BJ (cell line): ENCODE measurements around the gene UBE2C. TPM values are rescaled to one million over a fixed set of nuclear protein-coding genes. Genes with fewer than 3 reads are reported as not detected.
"Not testable (repeated sequence)": the region's sequence is repeated elsewhere in the genome, so short reads cannot be mapped to it uniquely, and the experiment has no call there.

Experiments
- CTCF ChIA-PET: fragments of 350-600 bp; formaldehyde crosslinking; extraction: SDS; loops from one replicate; lab custom pipeline; 2021; ENCODE audit warnings: antibody characterized with exemption, inconsistent platforms; lab: Yijun Ruan, JAX
- POLR2A ChIA-PET: fragments of 300-600 bp; sonication (Branson Sonifier 250); formaldehyde crosslinking; extraction: SDS; loops from one replicate; lab custom pipeline; 2021; ENCODE audit warnings: antibody characterized with exemption; lab: Charles Lee
- DNase-seq: peaks from one replicate; pipeline ENCODE4 v3.0.0-alpha.2; 2011; ENCODE audit warnings: low read depth
- H3K27me3 ChIP-seq: 2 replicates; pipeline ENCODE4 v1.6.0; 2011; ENCODE audit warnings: low read length; ENCODE audit not compliant: control insufficient read depth, insufficient read depth
- H3K36me3 ChIP-seq: 2 replicates; pipeline ENCODE4 v1.5.1; 2011; ENCODE audit warnings: low read length; ENCODE audit not compliant: control insufficient read depth, insufficient read depth
- H3K4me3 ChIP-seq: 2 replicates; pipeline ENCODE4 v1.5.1; 2011; ENCODE audit warnings: low read depth, mild to moderate bottlenecking, control low read depth, low read length
- CTCF ChIP-seq: IDR thresholded peaks from 2 replicates; pipeline ENCODE4 v1.5.1; 2011; ENCODE audit warnings: low read depth, mild to moderate bottlenecking, control low read depth, inconsistent platforms, low read length, moderate library complexity; ENCODE audit not compliant: insufficient read depth
- polyA plus RNA-seq: library from polyadenylated mRNA; depleted of rRNA; stranded (reverse); fragments of >200 nt; gene quantifications from 2 replicates; pipeline ENCODE4 v1.2.3, GENCODE V29; 2011

The UBE2C gene
- polyA plus RNA-seq, 1 experiment: 90.8 TPM

- no peak for DNase-seq
- CTCF ChIA-PET: interaction anchor here (1.2 to 1.3 kb wide), 3 partner anchors 9 to 143 kb away, joined by 3 to 4 read pairs (median 3); no protein-coding TSS in a partner anchor
- no peaks in the 10 kb centered on the region for H3K36me3 ChIP-seq
- no peak within 1 kb of the TSS for H3K4me3 ChIP-seq
- no peak for TF ChIP-seq CTCF
- POLR2A ChIA-PET: interaction anchor here (0.7 kb wide), 1 partner anchor 10 kb away, joined by 8 read pairs; no protein-coding TSS in a partner anchor
- H3K27me3 ChIP-seq: no peaks in the 10 kb centered on the region; the same call in 1 of the 2 replicates
Observed at GRCh38 chr20:45827030-45827652, 14.7 kb downstream of the UBE2C start, which contains the start of gene TNNC2. TSS of gene TNNC2 (minus strand) at chr20:45827312. CDS start at chr20:45827248, 64 bp downstream.

- Histone ChIP-seq H3K27me3 (no peaks in the 10 kb centered on the region), H3K4me3 (no peak overlapping the region), H3K36me3 (no peaks in the 10 kb centered on the region)
- no peak for DNase-seq
- CTCF ChIA-PET: interaction anchor here (0.9 to 1.6 kb wide), 4 partner anchors 9 to 159 kb away, joined by 3 to 6 read pairs (median 4); no protein-coding TSS in a partner anchor
- POLR2A ChIA-PET: interaction anchor here (0.7 kb wide), 1 partner anchor 11 kb away, joined by 8 read pairs; no protein-coding TSS in a partner anchor
- TF ChIP-seq CTCF: no peak
Observed at GRCh38 chr20:45827712-45828111, 15.3 kb downstream of the UBE2C start.

GRCh38 chr20:45828589-45828988 is 16.1 kb downstream of the UBE2C start:
- no peak for TF ChIP-seq CTCF
- no peak for DNase-seq
- ChIA-PET CTCF (interaction anchor here (0.9 to 1.6 kb wide), 4 partner anchors 9 to 159 kb away, joined by 3 to 6 read pairs (median 4); no protein-coding TSS in a partner anchor), POLR2A (interaction anchor here (0.6 kb wide), 2 partner anchors 62 to 868 kb away, joined by 3 to 4 read pairs; partner anchors contain the start of gene TOMM34)
- H3K4me3 ChIP-seq: no peak overlapping the region
- no peaks in the 10 kb centered on the region for H3K36me3 ChIP-seq
- no peaks in the 10 kb centered on the region for H3K27me3 ChIP-seq

- CTCF ChIA-PET: interaction anchor here (0.9 kb wide), 1 partner anchor 63 kb away, joined by 3 read pairs; no protein-coding TSS in a partner anchor
Observed at GRCh38 chr20:45829673-45830106, 17.2 kb downstream of the UBE2C start.

GRCh38 chr20:45832619-45833018 is 20.2 kb downstream of the UBE2C start:
- DNase-seq: no peak
- no peaks in the 10 kb centered on the region for H3K27me3 ChIP-seq
- H3K4me3 ChIP-seq: no peak overlapping the region
- peaks cover 5% of the 10 kb centered on the region; the same call in 1 of the 2 replicates for H3K36me3 ChIP-seq
- ChIA-PET POLR2A (no interaction called here), CTCF (interaction anchor here (1.8 to 2.0 kb wide), 3 partner anchors 8 to 15 kb away, joined by 4 to 6 read pairs (median 4); no protein-coding TSS in a partner anchor)
- TF ChIP-seq CTCF: no peak

More at GRCh38 chr20:45829673-45830106, 17.2 kb downstream of the UBE2C start:
- H3K27me3 ChIP-seq, H3K4me3 ChIP-seq, DNase-seq, H3K36me3 ChIP-seq, POLR2A ChIA-PET: not testable (repeated sequence)
